Measurements from ENCODE around the gene TAPT1.
"Not testable (repeated sequence)": the region's sequence is repeated elsewhere in the genome, so short reads cannot be mapped to it uniquely, and the experiment has no call there.

Gene TAPT1

DNA sequence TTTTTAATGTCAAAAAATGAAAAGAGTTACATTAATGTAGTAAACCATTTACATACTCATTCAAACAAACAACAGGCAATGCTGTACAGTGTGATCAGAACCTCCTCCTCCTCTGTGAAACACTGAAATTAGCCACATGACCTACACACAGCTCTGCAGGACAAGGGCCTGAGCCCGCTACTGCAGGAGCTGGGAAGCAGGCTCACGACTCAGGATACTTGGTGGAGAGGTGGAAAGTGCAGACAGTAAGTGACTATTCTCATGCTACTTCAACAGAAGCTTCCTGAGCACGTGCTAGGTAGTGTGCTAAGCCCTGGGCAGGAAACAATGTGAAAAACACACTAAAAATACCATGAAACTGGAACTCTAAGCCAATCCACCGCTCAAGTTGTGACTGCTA, 56.8 kb downstream of the TAPT1 start:
- DNase-seq, result no peak

- DNase-seq, result no peak
Observed at GRCh38 chr4:16168710-16169388, 57.4 kb downstream of the TAPT1 start.

- no peak for DNase-seq
Observed at GRCh38 chr4:16168144-16168543, 58.1 kb downstream of the TAPT1 start.

GRCh38 chr4:16165931-16166330, 60.3 kb downstream of the TAPT1 start:
- no peak for DNase-seq

DNA sequence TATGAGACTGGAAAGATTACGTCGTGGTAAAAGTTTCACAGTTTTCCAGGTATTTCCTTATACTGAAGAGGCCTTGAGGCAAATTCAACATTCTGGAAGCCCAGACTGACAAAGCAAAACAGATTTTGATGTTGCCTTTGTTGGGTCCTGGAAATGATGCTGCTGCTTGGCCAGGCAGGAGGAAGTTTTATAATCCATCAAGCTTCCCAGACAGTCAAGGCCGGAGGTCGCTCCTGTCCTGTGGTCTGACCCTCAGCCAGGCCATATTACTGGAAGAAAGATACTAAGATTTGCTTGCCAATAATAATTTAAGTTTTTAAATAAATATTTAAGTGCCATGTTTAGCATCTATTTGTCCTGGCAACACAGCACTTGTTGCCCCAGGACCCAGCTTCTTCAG, 63.4 kb downstream of the TAPT1 start:
- no peak for DNase-seq

- no peak for DNase-seq
Observed at GRCh38 chr4:16161851-16162408, 64.3 kb downstream of the TAPT1 start.

GRCh38 chr4:16160457-16160856, 65.8 kb downstream of the TAPT1 start:
- DNase-seq, result no peak

- DNase-seq, result no peak
Observed at GRCh38 chr4:16159286-16159685, 67.0 kb downstream of the TAPT1 start.

DNA sequence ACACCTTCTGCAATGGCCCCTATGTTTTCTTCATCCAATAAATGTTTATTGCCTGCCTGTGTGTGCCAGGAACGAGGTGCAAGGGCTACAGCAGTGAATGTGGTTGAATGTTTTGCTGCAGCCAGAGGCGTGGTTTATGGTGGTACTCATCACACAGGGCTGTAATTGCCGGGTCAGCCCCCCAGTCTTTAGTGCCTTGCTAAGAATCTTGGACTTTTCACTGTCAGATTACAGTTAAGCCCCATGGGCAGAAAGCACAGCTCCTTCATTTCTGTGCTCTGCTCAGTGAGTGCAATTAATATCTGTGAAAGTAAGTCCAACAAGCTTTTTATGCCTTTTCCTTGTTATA, 67.8 kb downstream of the TAPT1 start:
- DNase-seq, result no peak

- DNase-seq, result no peak
Observed at GRCh38 chr4:16157609-16158503, 68.4 kb downstream of the TAPT1 start.

DNA sequence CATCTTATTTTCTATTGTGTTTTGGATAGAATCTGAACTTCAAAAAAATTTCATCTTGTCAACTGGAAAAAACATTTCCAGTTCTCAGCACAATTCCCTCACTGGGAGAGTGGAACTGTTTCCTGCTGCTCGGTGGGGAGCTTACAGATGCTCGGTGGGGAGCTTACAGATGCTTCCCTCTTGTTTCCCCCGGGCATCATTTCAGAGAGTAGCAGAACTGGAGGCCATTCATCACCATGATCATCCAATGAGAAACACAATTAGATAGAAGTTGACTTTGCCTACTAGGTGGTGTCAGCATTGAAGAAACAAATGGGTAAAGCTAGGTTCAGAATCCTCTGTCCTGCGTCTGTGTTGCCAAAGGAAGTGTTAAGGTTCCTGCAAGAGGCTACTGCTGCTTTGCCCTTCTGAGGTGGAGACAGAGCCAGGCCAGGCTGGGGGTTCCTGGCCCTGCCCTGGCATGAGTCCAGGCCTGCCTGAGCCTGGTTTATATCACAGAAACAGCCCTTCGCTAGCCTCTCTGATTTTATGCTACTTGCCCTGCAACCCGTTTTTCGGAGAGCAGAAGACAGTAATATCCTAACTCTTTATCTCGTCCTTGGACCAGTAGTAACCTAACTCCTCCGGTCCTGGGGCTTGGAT, 70.6 kb downstream of the TAPT1 start:
- DNase-seq, result no peak

- DNase-seq, result no peak
Observed at GRCh38 chr4:16154451-16154850, 71.8 kb downstream of the TAPT1 start.

- no peak for DNase-seq
Observed at GRCh38 chr4:16150716-16151115, 75.6 kb downstream of the TAPT1 start.

GRCh38 chr4:16144913-16145312, 81.4 kb downstream of the TAPT1 start:
- not testable (repeated sequence) for DNase-seq

DNA sequence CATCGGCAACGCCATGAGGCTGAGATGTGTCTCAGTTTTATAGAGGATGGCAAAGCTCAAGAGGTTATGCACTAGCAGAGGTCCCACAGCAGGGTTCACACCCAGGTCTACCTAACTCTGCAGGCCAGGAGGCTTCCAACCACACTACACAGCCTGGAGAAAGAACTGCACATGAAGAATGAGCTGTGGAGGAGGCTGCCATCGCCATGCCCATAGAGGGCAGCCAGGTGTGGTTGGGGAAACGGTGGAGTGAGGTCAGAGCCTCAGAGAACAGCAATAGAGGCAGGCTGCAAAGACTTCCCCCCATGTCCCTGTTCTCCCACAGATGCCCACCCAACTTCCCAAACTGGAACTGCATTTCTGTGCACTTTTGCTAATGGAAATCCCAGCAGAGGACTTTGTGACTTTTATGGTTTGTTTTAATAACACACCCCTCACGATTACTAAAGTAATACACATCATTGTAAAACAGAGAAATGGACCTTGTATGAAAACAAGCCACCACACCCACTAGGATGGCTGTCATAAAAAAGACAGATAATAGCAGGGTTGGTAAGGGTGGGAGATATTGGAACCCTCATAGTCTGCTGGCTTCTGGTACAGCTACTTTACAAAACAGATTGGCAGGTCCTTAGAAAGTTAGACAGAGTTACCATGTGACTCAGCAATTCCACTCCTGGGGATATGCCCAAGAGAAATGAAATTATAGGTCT, 83.5 kb downstream of the TAPT1 start:
- DNase-seq, result no peak

GRCh38 chr4:16140879-16141249, 85.4 kb downstream of the TAPT1 start:
- DNase-seq, result no peak

GRCh38 chr4:16140231-16140878, 85.9 kb downstream of the TAPT1 start:
- DNase-seq, result no peak

- no peak for DNase-seq
Observed at GRCh38 chr4:16139066-16139945, 87.0 kb downstream of the TAPT1 start.

DNA sequence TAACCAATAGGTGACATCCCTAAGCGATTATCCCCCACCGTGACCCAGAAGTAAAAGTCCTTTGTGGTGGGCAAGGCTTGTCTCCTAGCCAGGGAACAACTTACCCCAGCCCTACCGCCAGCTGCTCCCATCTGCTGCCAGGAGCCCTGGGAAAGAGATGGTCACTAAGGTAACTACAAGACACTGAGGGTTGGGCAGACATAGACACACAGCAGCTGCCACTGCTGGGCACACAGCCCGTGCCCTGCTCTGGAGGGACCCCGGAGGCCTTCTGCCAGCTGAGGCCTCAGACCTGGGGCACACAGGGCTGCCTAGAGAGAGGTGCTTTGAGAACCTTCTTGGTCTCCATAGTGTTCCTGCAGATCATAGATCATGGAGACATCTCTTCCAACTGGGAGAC, 89.4 kb downstream of the TAPT1 start:
- DNase-seq, result no peak

GRCh38 chr4:16136311-16136710, 90.0 kb downstream of the TAPT1 start:
- DNase-seq, result no peak

- DNase-seq, result no peak
Observed at GRCh38 chr4:16133406-16133805, 92.9 kb downstream of the TAPT1 start.

Data from CD4-positive, alpha-beta T cell treated with Interleukin-1 beta for 1 hour (primary cell).